OCI-LY1 (cell line): ENCODE data around the gene PIAS3.

Experiments
- H2AFZ ChIP-seq: fragments of 200-600 bp; sonication (generic), shearing (Covaris generic); 2 replicates; pipeline ENCODE4 v1.6.0; 2014; ENCODE audit warnings: antibody characterized with exemption, mild to moderate bottlenecking, low read length
- H3F3A ChIP-seq: fragments of 200-600 bp; sonication (generic), shearing (Covaris generic); 2 replicates; pipeline ENCODE4 v1.6.0; 2014; ENCODE audit warnings: mild to moderate bottlenecking, antibody characterized with exemption, low read length, moderate library complexity; ENCODE audit not compliant: insufficient read depth
- H3K27ac ChIP-seq: fragments of 200-600 bp; sonication (generic); 2 replicates; pipeline ENCODE4 v1.5.1; 2014; ENCODE audit warnings: low read length, mixed run types, mild to moderate bottlenecking, low read depth; ENCODE audit not compliant: poor library complexity, severe bottlenecking
- H3K27me3 ChIP-seq: fragments of 200-600 bp; sonication (generic); 2 replicates; pipeline ENCODE4 v1.6.0; 2014; ENCODE audit warnings: antibody characterized with exemption, mild to moderate bottlenecking, low read length, moderate library complexity; ENCODE audit not compliant: insufficient read depth
- H3K36me3 ChIP-seq: fragments of 200-600 bp; sonication (generic); 2 replicates; pipeline ENCODE4 v1.6.1; 2014; ENCODE audit warnings: mild to moderate bottlenecking, antibody characterized with exemption, low read length, moderate library complexity, mixed read lengths; ENCODE audit not compliant: insufficient read depth
- H3K4me1 ChIP-seq: fragments of 200-600 bp; sonication (generic); 2 replicates; pipeline ENCODE4 v1.5.1; 2014; ENCODE audit warnings: mild to moderate bottlenecking, low read length, moderate library complexity; ENCODE audit not compliant: insufficient read depth, severe bottlenecking
- H3K4me2 ChIP-seq: fragments of 200-600 bp; sonication (generic), shearing (Covaris generic); 2 replicates; pipeline ENCODE4 v1.6.1; 2014; ENCODE audit warnings: low read length
- H3K4me3 ChIP-seq: fragments of 200-600 bp; sonication (generic); 2 replicates; pipeline ENCODE4 v1.5.1; 2014; ENCODE audit warnings: low read length, low read depth, mild to moderate bottlenecking, mixed read lengths; ENCODE audit not compliant: poor library complexity, severe bottlenecking
- H3K79me2 ChIP-seq: fragments of 200-600 bp; shearing (Covaris generic); 2 replicates; pipeline ENCODE4 v1.6.1; 2016; ENCODE audit warnings: mixed run types, low read length, mixed read lengths; ENCODE audit not compliant: insufficient read depth
- H3K9ac ChIP-seq: fragments of 200-600 bp; sonication (generic), shearing (Covaris generic); 2 replicates; pipeline ENCODE4 v1.6.1; 2014; ENCODE audit warnings: mild to moderate bottlenecking, low read length, mixed read lengths
- H3K9me2 ChIP-seq: fragments of 200-600 bp; sonication (generic), shearing (Covaris generic); 2 replicates; pipeline ENCODE4 v1.6.1; 2014; ENCODE audit warnings: low read depth, mild to moderate bottlenecking, low read length, mixed read lengths
- H3K9me3 ChIP-seq: fragments of 200-600 bp; shearing (Covaris generic); 2 replicates; pipeline ENCODE4 v1.6.1; 2014; ENCODE audit warnings: low read length, mixed read lengths
- H4K20me1 ChIP-seq: fragments of 200-600 bp; sonication (generic), shearing (Covaris generic); 2 replicates; pipeline ENCODE4 v1.6.0; 2016; ENCODE audit warnings: mild to moderate bottlenecking, low read length; ENCODE audit not compliant: insufficient read depth
- CTCF ChIP-seq: fragments of 200-600 bp; sonication (generic), shearing (Covaris generic); IDR thresholded peaks from 2 replicates; pipeline ENCODE4 v1.5.1; 2017; ENCODE audit warnings: mild to moderate bottlenecking, antibody characterized with exemption, low read length, moderate library complexity, mixed read lengths
- EZH2 ChIP-seq: fragments of 200-600 bp; sonication (generic), shearing (Covaris generic); IDR thresholded peaks from 2 replicates; pipeline ENCODE4 v1.8.0; 2017; ENCODE audit warnings: borderline replicate concordance, mixed run types, mild to moderate bottlenecking, antibody characterized with exemption, low read length, moderate library complexity, mixed read lengths

PIAS3 gene

GRCh38 chr1:145887631-145888030 is 28.8 kb upstream of the PIAS3 start:
- no peaks in the 10 kb centered on the region for H3K36me3 ChIP-seq
- H4K20me1 ChIP-seq = no peaks in the 10 kb centered on the region
- H3K27me3 ChIP-seq = peaks cover 19% of the 10 kb centered on the region; the same call in 1 of the 2 replicates
- H3K27ac ChIP-seq = no peak overlapping the region
- no peak for TF ChIP-seq CTCF
- no peak for TF ChIP-seq EZH2
- no peak overlapping the region for H2AFZ ChIP-seq
- H3K9ac ChIP-seq = no peak overlapping the region
- H3K4me1 ChIP-seq = peaks cover 7% of the 10 kb centered on the region
- H3K4me3 ChIP-seq = no peak overlapping the region
- no peaks in the 10 kb centered on the region for H3K79me2 ChIP-seq
- no peaks in the 10 kb centered on the region for H3K9me2 ChIP-seq
- no peak overlapping the region for H3K4me2 ChIP-seq
- H3K9me3 ChIP-seq = no peaks in the 10 kb centered on the region
- no peaks in the 10 kb centered on the region for H3F3A ChIP-seq

GRCh38 chr1:145886816-145887215 is 27.9 kb upstream of the PIAS3 start:
- no peak overlapping the region for H3K4me3 ChIP-seq

GRCh38 chr1:145886390-145886789 is 27.5 kb upstream of the PIAS3 start:
- Histone ChIP-seq H3K9me2 (no peaks in the 10 kb centered on the region), H3K79me2 (no peaks in the 10 kb centered on the region), H3K9ac (no peak overlapping the region; the same call in 1 of the 2 replicates), H2AFZ (no peak overlapping the region), H3F3A (no peaks in the 10 kb centered on the region), H4K20me1 (no peaks in the 10 kb centered on the region), H3K4me3 (peak overlapping the region; percentile 63), H3K4me2 (peak overlapping the region; percentile 75), H3K27me3 (peaks cover 19% of the 10 kb centered on the region; the same call in 1 of the 2 replicates), H3K27ac (no peak overlapping the region), H3K36me3 (no peaks in the 10 kb centered on the region), H3K4me1 (peaks cover 7% of the 10 kb centered on the region), H3K9me3 (no peaks in the 10 kb centered on the region)
- TF ChIP-seq CTCF = no peak
- no peak for TF ChIP-seq EZH2

More at GRCh38 chr1:145886816-145887215, 27.9 kb upstream of the PIAS3 start:
- Histone ChIP-seq H3K27me3 (peaks cover 19% of the 10 kb centered on the region; the same call in 1 of the 2 replicates), H3K4me2 (no peak overlapping the region), H3K9ac (no peak overlapping the region), H3F3A (no peaks in the 10 kb centered on the region), H3K9me2 (no peaks in the 10 kb centered on the region), H3K79me2 (no peaks in the 10 kb centered on the region), H3K27ac (no peak overlapping the region), H3K9me3 (no peaks in the 10 kb centered on the region), H3K36me3 (no peaks in the 10 kb centered on the region), H3K4me1 (peaks cover 7% of the 10 kb centered on the region), H2AFZ (no peak overlapping the region), H4K20me1 (no peaks in the 10 kb centered on the region)
- TF ChIP-seq EZH2 = no peak
- TF ChIP-seq CTCF = no peak
